Left lung (tissue), 10 donors: ENCODE data around the gene LEMD1. TPM values are rescaled to one million over a fixed set of nuclear protein-coding genes. Genes with fewer than 3 reads are reported as not detected.

Experiments
- ATAC-seq: fragments of 200-7000 bp; cut with Tn5 transposase; one replicate; pipeline ENCODE4 v1.9.1; 2020; ENCODE audit warnings: moderate library complexity
- DNase-seq, 4 donors: peaks; one replicate each; pipeline ENCODE4 v3.0.0-alpha.2; 2013 to 2020
- H3K27ac ChIP-seq, 2 donors: fragments of 200-600 bp; sonication (generic) in 1 of 2; one replicate each; pipeline versions ENCODE4 v1.5.0 to v1.8.0; 2020 to 2021
- H3K27me3 ChIP-seq, 2 donors: fragments of 200-600 bp; sonication (generic) in 1 of 2; one replicate each; pipeline versions ENCODE4 v1.5.0 to v1.8.0; 2020 to 2021
- H3K36me3 ChIP-seq, 2 donors: fragments of 200-600 bp; sonication (generic) in 1 of 2; one replicate each; pipeline versions ENCODE4 v1.5.0 to v1.8.0; 2020 to 2021
- H3K4me1 ChIP-seq, 2 donors: fragments of 200-600 bp; one replicate each; pipeline ENCODE4 v1.8.0; 2021
- H3K4me3 ChIP-seq, 2 donors: fragments of 200-600 bp; sonication (generic) in 1 of 2; one replicate each; pipeline versions ENCODE4 v1.5.0 to v1.8.0; 2020 to 2021; ENCODE audit warnings: mild to moderate bottlenecking in 1 of 2
- H3K9me3 ChIP-seq, 2 donors: fragments of 200-600 bp; sonication (generic) in 1 of 2; one replicate each; pipeline versions ENCODE4 v1.5.0 to v1.8.0; 2020 to 2021
- CTCF ChIP-seq, 2 donors: fragments of 200-600 bp; sonication (generic) in 1 of 2; IDR thresholded peaks; one replicate each; pipeline versions ENCODE4 v1.5.0 to v1.8.0; 2021; ENCODE audit warnings: antibody characterized with exemption in 2 of 2
- intact Hi-C, 2 donors: fragments of 100-400 bp; cut with DNase I; formaldehyde crosslinking; loops; one replicate each; pipeline versions ENCODE4 v1.11.2 to v1.14.2; 2022
- polyA plus RNA-seq, 6 donors: library from polyadenylated mRNA; unstranded; fragments of 120-200 nt; gene quantifications; one replicate each; pipeline ENCODE4 v1.2.1, GENCODE V29; 2013; ENCODE audit not compliant: insufficient read length in 6 of 6
- total RNA-seq, 2 donors: library from RNA; stranded (reverse); fragmentation: NEBNext Ultra II Directional; extraction: Animal tissue kit (Norgen Biotek cat#: 25700); gene quantifications; one replicate each; pipeline ENCODE4 v1.2.1, GENCODE V29; 2021
- donor health status: DM: no; HTN: yes; CAD: no.
- donor health status: DM: no; HTN: no; CAD: no.

LEMD1 gene
- total and polyA plus RNA-seq, 8 donors, result 2.1 to 4.4 (median 3.5) TPM

- TF ChIP-seq CTCF (IDR thresholded peaks at IDR 0.05), result no peak
- ATAC-seq (no peak), DNase-seq (no peak)
- intact Hi-C loops, result no loop called here
- no peaks in the 10 kb centered on the region for H3K9me3 ChIP-seq
- H3K4me3 ChIP-seq, result peak overlapping the region; percentile 27 to 39
- H3K36me3 ChIP-seq, result no peaks in the 10 kb centered on the region
- H3K27ac ChIP-seq, result no peak overlapping the region
- H3K27me3 ChIP-seq, result peaks cover 0 to 39% of the 10 kb centered on the region in 2 donors
- H3K4me1 ChIP-seq, result peaks cover 0 to 11% of the 10 kb centered on the region in 2 donors
Measured at GRCh38 chr1:205429762-205430695, 8.2 kb upstream of the LEMD1 start.

GRCh38 chr1:205424901-205425600 lies 3.2 kb upstream of the LEMD1 start:
- Histone ChIP-seq H3K9me3 (no peaks in the 10 kb centered on the region), H3K27ac (no peak overlapping the region), H3K27me3 (peaks cover 0 to 32% of the 10 kb centered on the region in 2 donors), H3K36me3 (no peaks in the 10 kb centered on the region), H3K4me3 (no peak overlapping the region), H3K4me1 (no peaks in the 10 kb centered on the region)
- ATAC-seq (no peak), DNase-seq (no peak)
- no peak for TF ChIP-seq CTCF (IDR thresholded peaks at IDR 0.05)
- intact Hi-C loops, result no loop called here

GRCh38 chr1:205423814-205424399 lies 2.1 kb upstream of the LEMD1 start:
- ATAC-seq (no peak), DNase-seq (no peak)
- Histone ChIP-seq H3K27ac (no peak overlapping the region), H3K9me3 (no peaks in the 10 kb centered on the region), H3K4me3 (no peak overlapping the region), H3K27me3 (peaks cover 0 to 26% of the 10 kb centered on the region in 2 donors), H3K4me1 (no peaks in the 10 kb centered on the region), H3K36me3 (no peaks in the 10 kb centered on the region)
- TF ChIP-seq CTCF (IDR thresholded peaks at IDR 0.05), result no peak
- intact Hi-C loops, result no loop called here

GRCh38 chr1:205422993-205423642 lies 1.3 kb upstream of the LEMD1 start:
- Histone ChIP-seq H3K9me3 (no peaks in the 10 kb centered on the region), H3K27ac (no peak overlapping the region), H3K36me3 (no peaks in the 10 kb centered on the region), H3K4me1 (no peaks in the 10 kb centered on the region), H3K27me3 (peaks cover 0 to 26% of the 10 kb centered on the region in 2 donors), H3K4me3 (no peak overlapping the region)
- DNase-seq, result no peak
- intact Hi-C loops, result no loop called here
- no peak for ATAC-seq
- TF ChIP-seq CTCF (IDR thresholded peaks at IDR 0.05), result no peak
